GM19324 (cell line): ENCODE results near the gene SLMAP.

Experiments used
- ATAC-seq: cut with Tn5 transposase; IDR thresholded peaks from one replicate; pipeline ENCODE4 v1.9.1; 2021; ENCODE audit warnings: mild to moderate bottlenecking, moderate library complexity; ENCODE audit not compliant: unreplicated experiment, low FRiP score

The SLMAP gene

DNA sequence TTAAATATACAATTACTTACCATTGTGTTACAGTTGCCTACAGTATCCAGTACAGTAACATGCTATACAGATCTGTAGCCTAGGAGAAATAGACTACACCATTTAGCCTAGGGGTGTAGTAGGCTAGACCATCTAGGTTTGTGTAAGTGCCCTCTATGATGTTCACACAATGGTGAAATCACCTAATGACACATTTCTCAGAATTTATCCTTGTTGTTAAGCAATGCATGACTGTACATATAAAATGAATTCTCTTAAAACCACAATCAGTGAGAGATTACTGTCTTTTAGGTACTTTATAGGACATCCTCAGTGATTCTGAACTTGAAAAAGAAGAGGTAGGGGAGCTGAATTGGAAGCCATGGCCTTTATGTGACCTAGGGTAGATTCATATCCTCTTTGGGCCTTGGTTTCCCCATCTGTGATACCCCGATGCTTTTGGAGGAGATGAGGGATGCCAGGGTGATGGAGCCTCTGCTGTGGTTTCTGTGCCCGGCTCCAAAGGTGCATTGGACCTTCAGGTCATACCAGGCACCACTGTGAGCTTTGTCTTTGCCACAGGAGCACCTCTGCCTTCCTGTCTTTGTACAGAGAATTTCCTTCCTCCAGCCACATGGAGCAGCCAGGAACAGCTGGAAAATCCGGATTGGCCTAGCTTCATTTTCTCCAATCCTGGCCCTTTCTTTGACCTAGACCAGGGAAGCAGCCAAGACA, 200.2 kb downstream of the SLMAP start:
- ATAC-seq: no peak

DNA sequence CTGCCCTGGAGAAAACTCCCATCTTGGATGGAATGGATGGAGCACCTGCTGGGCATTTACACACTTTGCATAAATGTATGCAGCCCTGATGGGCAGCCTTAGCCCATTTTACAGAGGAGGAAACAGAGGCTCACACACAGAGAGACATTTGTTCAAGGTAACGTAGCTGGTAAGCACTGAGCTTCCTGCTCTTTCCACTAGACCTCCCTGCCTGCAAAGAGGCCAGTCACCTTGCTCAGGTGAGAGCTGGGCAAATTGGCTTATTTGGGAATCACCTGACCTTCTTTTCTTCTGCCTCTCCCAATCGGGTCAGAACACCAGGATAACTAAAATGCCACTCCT, 200.7 kb downstream of the SLMAP start:
- ATAC-seq: no peak

DNA sequence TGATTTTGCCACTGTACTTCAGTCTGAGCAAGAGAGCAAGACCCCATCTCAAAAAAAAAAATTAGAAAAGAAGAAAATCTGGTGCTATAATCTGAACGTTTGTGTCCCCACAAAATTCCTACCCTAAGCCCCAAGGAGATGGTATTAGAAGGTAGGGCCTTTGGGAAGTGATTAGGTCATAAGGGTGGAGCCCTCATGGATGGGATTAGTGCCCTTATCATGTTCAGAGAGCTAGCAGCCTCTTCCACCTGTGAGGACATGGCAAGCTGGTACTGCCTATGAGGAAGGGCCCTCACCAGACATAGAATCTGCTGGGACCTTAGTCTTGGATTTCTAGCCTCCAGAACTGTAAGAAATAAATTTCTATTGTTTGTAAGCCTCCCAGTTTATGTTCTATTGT, 201.7 kb downstream of the SLMAP start:
- no peak for ATAC-seq

DNA sequence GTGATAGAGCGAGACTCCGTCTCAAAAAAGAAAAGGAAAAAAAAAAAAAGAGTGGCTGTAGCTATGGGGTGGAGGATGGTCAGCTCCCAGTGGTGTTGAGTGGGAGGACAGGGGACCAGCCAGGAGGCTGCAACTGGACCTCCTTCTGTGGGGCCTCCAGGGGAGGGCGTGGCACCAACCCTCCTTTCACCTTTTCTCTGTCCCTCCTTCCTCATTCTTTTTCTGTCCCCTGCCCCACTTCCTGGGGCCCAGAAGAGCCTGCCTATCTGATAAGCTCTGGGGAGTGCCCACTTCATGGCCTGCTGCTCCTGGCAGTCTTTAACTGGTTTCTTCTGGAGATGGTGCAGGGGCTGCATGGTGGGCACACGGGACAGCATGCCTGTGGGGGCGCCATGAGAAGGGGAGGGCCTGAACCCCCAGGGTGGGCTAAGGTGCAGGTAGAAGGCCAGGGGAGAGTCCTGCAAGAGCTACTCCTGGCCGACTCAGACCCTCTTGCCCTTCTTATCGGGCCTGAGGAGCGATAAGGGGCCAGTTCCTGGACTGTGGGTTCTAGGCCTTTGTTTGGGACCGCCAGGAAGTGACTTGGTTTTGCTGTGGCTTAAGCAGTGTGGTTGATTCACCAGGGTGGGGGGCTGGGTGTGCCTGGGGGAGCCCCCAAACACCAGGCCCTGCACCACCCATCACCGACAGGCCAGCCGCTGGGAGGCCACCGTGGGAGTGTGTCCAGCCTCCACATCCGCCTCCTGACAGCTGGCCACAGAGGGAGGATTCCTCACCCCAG, 202.7 kb downstream of the SLMAP start:
- ATAC-seq: no peak

DNA sequence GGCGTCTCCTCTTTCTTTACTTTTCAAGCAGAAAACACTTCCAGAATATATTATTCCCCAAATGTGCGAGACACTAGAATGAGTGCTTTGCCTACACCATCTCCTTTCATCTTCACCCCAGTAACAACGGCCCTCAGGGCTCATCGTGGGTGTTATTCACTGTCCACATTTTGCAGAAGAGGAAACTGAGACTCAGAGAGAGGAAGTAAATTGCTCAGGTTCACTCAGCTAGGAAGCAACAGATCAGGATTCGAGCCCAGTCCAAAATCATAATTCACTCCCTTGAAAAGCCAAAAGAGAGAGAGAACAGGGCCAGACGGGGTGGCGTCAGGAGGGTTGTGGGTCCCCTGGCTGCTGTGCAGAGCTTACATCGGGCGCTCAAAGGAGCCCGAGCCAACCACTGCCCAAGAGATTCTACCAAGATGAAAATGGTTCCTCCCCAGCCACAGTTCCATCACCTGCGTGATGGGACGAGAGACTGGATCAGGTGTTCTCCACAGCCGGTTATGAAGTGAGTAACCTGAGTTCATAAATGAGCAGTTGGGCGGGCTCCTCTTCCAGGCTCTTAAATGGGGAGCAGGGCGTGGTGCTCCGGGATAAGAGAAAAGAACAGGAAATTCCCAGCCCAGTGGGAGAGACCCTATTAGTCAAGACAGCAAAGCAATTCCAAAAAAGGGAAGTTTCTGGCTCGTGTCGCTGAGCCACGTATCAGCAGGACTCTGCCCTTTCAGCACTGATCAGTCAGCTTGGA, 203.5 kb downstream of the SLMAP start:
- no peak for ATAC-seq

DNA sequence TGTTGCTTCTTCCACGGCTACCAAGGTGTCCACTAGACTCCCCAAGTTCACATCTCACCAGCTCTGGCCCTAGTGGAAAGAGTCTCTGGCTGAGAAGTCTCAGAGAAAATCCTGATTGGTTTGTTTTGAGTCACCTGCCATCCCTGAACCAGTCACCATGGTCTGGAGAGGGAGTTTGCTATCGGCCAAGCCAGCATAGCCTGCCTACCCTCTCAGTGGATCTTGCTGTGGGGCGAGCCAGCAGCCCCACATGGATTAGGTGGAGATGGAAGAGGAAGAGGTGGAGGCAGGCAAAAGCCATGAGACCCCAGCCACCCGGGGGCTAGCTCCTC, 204.0 kb downstream of the SLMAP start:
- ATAC-seq: no peak

DNA sequence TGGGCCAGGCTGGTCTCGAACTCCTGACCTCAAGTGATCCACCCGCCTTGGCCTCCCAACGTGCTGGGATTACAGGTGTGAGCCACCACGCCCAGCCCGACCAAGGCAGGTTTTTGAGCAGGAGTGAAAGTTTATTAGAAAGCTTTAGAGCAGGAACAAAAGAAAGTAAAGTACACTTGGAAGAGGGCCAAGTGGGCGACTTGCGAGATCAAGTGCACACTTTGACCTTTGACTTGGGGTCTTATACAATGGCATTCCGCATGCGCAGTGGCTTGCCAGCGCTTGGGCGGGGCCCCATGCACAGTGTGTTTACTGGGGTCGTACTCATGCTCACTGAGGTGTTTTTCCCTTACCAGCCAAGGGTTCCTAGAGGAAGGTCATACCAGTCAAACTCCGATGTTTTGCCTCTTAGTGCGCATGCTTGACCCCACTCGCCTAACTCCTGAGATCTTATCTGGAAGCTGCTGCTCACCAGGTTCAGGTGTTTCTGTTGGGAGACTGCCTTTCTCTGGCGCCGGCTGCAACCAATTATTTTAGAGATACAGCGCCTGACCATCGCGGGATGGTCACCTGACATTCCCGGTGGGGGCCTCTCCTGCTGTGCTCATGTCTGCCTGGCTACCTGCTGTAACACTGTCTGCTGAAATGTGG, 205.2 kb downstream of the SLMAP start:
- no peak for ATAC-seq

DNA sequence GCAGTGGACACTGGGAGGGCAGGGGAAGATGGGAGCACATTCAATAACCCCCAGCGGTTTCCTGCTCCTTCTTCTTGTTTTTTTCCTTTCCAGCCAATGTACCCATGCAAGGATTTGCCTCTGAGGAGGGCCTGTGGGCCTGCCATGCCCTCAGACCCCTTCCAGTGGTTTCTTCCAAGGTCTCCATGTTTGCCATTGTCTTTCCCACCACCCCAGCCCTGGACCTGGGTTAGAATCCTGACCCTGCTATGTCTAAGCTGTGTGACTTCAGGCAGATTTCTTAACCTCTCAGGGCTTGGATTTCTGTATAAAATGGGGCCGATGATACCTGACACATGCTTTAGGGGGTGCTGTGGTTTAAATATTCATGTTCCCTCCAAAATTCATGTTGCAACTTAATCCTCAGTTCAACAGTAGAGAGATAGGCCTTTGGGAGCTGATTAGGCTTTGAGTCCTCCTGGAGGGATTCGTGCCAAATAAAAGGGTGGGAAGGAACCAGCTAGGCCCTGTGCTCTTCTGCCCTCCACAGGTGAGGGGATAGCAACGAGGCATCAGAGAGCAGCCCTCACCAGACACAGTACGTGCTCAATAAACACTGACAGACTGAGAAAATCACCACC, 205.8 kb downstream of the SLMAP start:
- ATAC-seq: no peak

DNA sequence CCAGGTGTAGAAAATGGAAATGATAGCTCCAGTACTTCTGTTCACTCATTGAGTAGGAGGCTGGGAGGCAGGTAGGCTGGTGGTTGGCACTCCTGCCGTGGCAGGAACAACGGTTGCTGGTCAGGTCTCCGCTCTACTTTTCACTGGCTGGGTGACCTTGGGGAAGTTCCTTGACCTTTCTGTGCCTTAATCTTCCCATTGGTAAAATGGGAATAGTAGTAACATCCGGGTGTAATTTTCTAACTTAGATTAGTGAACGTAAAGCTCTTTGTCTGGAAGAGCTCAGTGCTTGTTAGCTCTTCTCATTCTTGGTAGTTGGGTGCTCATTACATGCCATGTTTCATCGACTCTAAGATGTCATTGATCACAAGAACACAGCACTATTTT, 206.3 kb downstream of the SLMAP start:
- ATAC-seq: no peak

DNA sequence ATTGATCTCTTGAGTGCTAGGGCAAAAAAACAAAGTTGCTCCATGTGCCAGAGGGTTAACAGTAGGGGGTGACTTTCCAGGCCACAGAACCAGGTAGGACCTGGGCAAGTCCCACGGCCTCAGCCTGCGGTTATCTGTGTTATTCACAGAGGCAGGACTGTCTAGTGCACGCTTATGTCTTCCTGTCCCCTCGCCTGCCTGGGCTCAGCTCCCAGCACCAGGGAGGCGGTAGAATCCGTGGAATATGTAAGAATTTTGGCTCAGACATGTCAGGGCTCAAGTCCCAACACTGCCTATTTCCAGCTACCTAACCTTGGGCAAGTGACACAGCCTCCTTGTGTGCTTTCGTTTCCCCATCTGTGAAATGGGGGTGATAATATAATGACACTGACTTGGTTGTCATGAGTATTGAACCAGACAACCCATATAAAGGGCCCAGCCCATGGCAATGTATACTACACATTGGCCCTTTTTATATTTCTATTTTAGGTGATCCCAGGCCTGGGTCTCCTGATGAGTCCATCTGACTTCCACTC, 207.8 kb downstream of the SLMAP start:
- no peak for ATAC-seq

DNA sequence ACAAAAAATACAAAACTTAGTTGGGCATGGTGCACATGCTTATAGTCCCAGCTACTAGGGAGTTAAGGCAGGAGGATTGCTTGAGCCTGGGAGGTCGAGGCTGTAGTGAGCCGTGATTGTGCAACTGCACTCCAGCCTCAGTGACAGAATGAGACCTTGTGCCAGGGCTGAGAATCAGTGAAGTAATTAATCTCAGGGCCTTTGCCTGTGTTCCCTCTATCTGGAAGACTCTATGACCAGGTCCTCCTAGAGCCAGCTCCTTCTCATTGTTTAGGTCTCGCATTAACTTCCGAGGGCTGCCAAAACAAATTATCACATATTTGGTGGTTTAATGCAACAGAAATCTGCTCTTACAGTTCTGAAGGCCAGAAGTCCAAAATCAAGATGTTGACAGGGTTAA, 210.7 kb downstream of the SLMAP start:
- ATAC-seq: no peak

DNA sequence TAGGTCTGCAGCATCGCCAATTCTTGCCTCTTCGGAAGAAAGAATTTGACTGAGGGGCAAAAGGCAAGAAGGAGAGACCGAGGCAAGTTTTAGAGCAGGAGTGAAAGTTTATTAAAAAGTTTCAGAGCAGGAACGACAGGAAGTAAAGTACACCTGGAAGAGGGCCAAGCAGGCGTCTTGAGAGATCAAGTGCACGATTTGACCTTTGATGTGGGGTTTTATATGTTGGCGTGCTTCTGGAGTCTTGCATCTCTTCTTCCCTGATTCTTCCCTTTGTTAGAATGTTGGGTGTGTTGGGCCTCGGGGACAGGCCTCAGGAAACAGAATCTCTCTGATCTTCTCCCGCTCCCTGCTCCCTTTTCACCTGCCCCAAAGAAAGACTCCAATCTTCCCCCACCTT, 211.5 kb downstream of the SLMAP start:
- ATAC-seq: no peak

DNA sequence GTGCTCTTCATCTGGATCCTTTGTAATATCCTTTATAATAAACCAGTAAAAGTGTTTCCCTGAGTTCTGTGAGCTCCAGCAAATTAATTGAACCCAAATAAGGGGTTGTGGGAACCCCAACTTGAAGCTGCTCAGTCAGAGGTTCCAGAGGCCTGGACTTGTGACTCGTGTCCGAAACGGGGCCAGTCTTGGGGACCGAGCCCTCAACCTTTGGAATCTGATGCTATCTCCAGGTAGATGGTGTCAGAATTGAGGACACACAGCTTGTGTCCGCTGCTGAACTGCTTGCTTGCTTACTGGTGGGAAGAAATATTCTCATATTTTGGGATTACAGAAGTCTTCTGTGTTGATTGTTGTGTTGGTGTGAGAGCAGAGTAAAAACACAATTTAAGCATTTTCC, 212.4 kb downstream of the SLMAP start:
- no peak for ATAC-seq

DNA sequence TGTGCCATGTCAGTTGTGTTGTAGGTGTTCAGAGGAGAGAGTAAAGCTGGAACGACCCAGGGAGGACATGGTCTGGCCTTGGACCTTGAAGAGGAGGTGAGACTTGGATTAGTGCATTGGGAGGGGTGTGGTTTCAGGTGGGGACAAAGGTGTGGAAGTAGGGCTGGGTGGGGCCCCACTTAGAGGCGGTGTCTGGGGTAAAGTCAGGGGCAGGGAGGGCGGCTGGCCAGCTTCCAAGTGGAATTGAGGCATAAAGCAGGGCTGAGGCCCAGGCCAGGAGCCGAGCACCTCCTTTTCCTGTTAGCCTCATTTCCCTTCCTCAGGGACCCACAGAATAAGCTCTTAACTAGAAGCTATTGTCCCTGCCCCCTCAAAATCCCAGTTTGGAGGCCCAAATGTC, 215.9 kb downstream of the SLMAP start:
- ATAC-seq: no peak

DNA sequence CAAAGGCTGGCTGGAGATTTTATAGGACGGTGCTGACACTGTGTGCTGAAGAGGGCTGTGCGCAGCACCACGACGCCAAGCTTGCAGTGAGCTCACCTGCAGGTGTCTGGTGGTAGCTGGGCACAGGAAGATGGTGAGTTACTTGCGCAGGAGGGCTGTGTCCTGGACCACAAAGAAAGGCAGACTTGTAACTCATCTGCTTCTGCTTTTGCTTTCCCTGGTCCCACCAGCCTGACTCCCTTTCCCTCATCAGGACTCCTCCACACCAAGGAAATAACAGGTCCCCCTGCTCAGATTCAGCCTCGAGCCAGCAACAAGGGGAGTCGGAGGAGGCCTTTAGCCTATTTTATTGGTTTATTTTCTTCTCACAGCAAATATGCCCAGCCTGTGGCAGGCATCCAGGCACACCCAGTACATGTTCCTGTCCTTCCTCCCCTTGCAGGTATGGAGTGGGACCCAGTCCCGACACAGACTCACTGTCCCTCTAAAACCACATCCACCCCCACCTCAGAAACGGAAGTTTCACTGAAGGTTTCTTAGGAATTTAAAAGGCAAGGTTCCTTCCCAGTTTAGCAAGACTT, 216.5 kb downstream of the SLMAP start:
- no peak for ATAC-seq

DNA sequence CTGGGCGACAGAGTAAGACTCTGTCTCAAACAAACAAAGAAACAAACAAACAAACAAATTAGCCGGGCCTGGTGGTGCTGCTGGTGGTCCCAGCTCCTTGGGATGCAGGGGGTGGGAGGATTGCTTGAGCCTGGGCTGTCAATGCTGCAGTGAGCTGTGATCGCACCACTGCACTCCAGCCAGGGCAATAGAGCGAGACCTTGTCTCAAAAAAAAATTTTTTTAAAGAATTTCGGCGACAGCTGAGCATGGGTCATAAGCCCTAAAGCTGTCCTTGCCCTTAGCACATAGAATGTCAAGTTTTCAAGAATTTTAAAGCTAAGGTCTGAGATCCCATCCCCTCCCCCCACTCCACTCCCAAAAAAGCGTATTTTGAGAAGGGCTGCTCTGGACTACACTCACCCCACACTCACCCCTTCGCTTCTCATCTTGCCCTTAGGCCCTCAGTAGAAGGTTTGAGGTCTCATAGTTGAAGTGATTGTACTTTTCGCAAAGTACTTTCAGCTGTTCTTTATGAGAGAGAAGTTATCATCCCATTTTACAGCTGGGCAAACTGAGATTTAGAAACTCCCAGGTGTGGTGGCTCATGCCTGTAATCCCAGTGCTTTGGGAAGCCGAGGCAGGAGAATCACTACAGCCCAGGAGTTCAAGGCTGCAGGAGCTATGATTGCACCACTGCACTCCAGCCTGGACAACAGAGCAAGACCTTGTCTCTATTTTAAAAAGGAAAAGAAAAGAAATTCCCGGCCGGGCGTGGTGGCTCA, 217.8 kb downstream of the SLMAP start:
- no peak for ATAC-seq

DNA sequence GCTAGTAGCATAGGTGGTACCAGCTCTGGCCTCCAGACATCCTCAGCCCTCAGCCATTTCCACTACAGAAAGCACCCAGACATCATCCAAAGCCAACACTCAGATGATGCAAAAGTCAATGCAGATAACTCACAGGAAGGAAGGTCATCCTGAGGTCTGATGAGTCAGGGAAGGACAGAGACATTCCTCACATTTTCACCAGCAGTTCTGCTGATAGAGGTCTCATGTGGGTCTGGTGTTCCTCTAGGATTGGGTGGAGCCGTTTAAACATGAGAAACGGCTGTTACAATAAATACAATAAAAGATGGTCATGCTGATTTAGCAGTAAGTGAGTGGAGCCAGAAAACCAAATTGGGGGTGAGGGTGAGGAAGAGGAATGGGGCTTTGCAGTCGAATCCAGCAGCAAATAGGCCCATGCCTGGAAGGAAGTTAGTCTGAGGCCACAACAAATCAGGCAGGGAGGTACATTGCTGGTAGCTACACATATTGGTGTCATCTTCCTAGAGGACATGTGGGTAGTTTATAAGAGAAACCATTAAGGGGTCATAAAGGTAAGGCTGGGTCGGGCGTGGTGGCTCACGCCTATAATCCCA, 218.8 kb downstream of the SLMAP start:
- ATAC-seq: no peak

DNA sequence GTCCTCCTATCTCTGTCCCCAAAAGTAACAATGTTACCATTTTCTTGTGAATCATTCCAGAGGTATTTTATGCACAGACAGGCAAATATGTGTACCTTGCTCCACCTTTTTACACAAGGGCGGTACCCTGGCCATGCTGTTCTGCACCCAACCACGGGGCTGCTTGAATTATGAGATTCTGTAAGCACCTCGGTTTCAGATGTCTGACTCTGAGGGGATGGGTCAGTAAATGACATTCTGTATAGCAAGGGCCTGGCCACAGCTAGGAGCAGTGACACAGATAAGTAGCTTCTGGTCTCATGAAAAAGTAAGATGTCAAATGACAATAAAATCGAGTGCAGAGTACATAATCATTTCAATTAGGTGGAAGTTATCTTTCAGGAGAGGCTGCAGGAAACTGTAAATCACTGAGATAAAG, 221.7 kb downstream of the SLMAP start:
- ATAC-seq: no peak

DNA sequence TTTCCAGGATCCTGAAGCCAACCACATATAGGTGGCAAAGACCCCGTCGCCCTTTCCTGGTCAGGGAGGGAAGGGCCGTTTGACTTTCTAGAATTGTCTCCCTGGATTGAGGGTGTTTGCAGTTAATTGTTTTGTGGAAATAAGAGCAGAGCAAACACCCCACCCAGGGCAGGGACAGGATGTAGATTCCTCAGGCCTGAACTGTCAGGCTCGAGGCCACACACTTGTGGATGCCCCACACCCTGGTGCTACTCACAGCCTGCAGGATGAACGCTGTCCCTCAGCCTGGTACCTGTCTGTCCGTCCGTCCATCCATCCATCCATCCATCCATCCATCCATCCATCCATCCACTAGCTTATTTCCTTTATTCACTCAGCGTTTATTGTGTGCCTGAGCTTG, 222.2 kb downstream of the SLMAP start:
- ATAC-seq: no peak
